Fibroblast of lung (primary cell): ENCODE results near the gene GBP2. TPM values are rescaled to one million over a fixed set of nuclear protein-coding genes. Genes with fewer than 3 reads are reported as not detected.

ENCODE experiments used
- DNase-seq, 2 donors: peaks; one replicate each; pipeline versions ENCODE4 v3.0.0 to v3.0.0-alpha.2; 2010; ENCODE audit warnings: low read depth in 2 of 2
- H2AFZ ChIP-seq: 2 replicates; pipeline ENCODE4 v1.5.1; 2012; ENCODE audit warnings: low read length, control low read depth, inconsistent platforms
- H3K27ac ChIP-seq: 2 replicates; pipeline ENCODE4 v1.5.1; 2011; ENCODE audit warnings: low read length, control low read depth; ENCODE audit not compliant: insufficient read depth
- H3K27me3 ChIP-seq: 2 replicates; pipeline ENCODE4 v1.5.1; 2011; ENCODE audit warnings: mild to moderate bottlenecking, low read length; ENCODE audit not compliant: control insufficient read depth, insufficient read depth
- H3K36me3 ChIP-seq: 2 replicates; pipeline ENCODE4 v1.5.1; 2011; ENCODE audit warnings: low read length; ENCODE audit not compliant: control insufficient read depth, insufficient read depth
- H3K4me1 ChIP-seq: 2 replicates; pipeline ENCODE4 v1.5.1; 2011; ENCODE audit warnings: low read length; ENCODE audit not compliant: control insufficient read depth, insufficient read depth; ENCODE audit errors: extremely low read depth
- H3K4me2 ChIP-seq: 2 replicates; pipeline ENCODE4 v1.5.1; 2011; ENCODE audit warnings: low read length, control low read depth; ENCODE audit not compliant: insufficient read depth; ENCODE audit errors: extremely low read depth
- H3K4me3 ChIP-seq, 4 experiments: fragments of 200-600 bp in 1 of 4; sonication (generic) in 1 of 4; replicated peaks in 1 of 4; 2 replicates each; pipeline ENCODE4 v1.5.1; 2011 to 2016; ENCODE audit warnings: low read length in 4 of 4, low read depth in 3 of 4, mild to moderate bottlenecking in 3 of 4, control low read depth in 2 of 4, inconsistent platforms in 1 of 4, mixed read lengths in 1 of 4; ENCODE audit not compliant: insufficient read depth in 1 of 4; ENCODE audit errors: control extremely low read depth in 1 of 4
- H3K79me2 ChIP-seq: 2 replicates; pipeline ENCODE4 v1.5.1; 2012; ENCODE audit warnings: mild to moderate bottlenecking, low read length, inconsistent platforms; ENCODE audit not compliant: control insufficient read depth, insufficient read depth
- H3K9ac ChIP-seq: 2 replicates; pipeline ENCODE4 v1.5.1; 2011; ENCODE audit warnings: mild to moderate bottlenecking, low read length, control low read depth; ENCODE audit not compliant: insufficient read depth
- H3K9me3 ChIP-seq: 2 replicates; pipeline ENCODE4 v1.5.1; 2012; ENCODE audit warnings: low read depth, low read length; ENCODE audit not compliant: control insufficient read depth, insufficient read depth
- H4K20me1 ChIP-seq: 2 replicates; pipeline ENCODE4 v1.5.1; 2011; ENCODE audit warnings: low read length; ENCODE audit not compliant: control insufficient read depth, insufficient read depth; ENCODE audit errors: extremely low read depth
- CTCF ChIP-seq, 2 donors: IDR thresholded peaks in 1 of 2; conservative IDR thresholded peaks in 1 of 2; 1 replicate in 1 of 2; 2 replicates in 1 of 2; pipeline ENCODE4 v1.5.1; 2011 to 2012; ENCODE audit warnings: low read length in 2 of 2, control low read depth in 1 of 2, inconsistent platforms in 1 of 2, low read depth in 1 of 2, mild to moderate bottlenecking in 1 of 2
- EZH2 ChIP-seq: IDR thresholded peaks from 2 replicates; pipeline ENCODE4 v1.5.1; 2012; ENCODE audit warnings: low read length, control low read depth, mild to moderate bottlenecking; ENCODE audit errors: missing control alignments
- polyA plus RNA-seq, 2 donors: library from polyadenylated mRNA; depleted of rRNA in 1 of 2; stranded (reverse) in 1 of 2; unstranded in 1 of 2; fragments of >200 nt; gene quantifications; 2 replicates each; pipeline ENCODE4 v1.2.1, GENCODE V29; 2011 to 2012; ENCODE audit warnings: missing spikeins in 1 of 2
- total RNA-seq: library from RNA; depleted of rRNA; stranded (reverse); fragments of >200 nt; gene quantifications from 2 replicates; pipeline ENCODE4 v1.2.1, GENCODE V29; 2014

Gene GBP2
- total and polyA plus RNA-seq, 2 donors (not counting 1 experiment from before 2014, with no cell fraction given), result 50.6 to 70.7 TPM

GRCh38 chr1:89172468-89173143, 46.7 kb upstream of the GBP2 start:
- Histone ChIP-seq H3K9me3 (no peaks in the 10 kb centered on the region), H2AFZ (no peak overlapping the region)

DNA sequence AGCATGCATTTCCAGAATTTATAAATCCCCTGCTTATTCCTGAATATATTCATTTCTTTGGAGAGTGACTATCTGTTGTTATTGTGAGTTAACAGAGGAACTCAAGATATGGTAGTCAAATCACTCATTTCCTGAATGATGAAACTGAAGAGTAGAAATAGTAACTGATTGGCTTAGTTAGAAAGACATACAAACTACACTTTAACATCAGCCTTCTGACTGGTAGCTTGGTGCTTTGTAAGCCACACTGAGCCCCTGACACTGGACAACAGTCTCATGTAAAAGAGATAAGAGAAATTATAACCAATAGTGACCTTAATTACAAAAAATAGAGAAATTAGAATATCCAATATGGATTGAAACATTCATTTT, 45.1 kb upstream of the GBP2 start:
- Histone ChIP-seq H3K9ac (no peak overlapping the region), H3K4me1 (no peaks in the 10 kb centered on the region), H4K20me1 (no peaks in the 10 kb centered on the region), H3K9me3 (no peaks in the 10 kb centered on the region), H3K27ac (no peak overlapping the region), H3K79me2 (no peaks in the 10 kb centered on the region), H2AFZ (no peak overlapping the region), H3K4me2 (no peak overlapping the region), H3K4me3 (no peak overlapping the region), H3K27me3 (no peaks in the 10 kb centered on the region), H3K36me3 (no peaks in the 10 kb centered on the region)
- no peak for TF ChIP-seq EZH2
- no peak for TF ChIP-seq CTCF (conservative IDR thresholded peaks at IDR 0.05 in 1 of 2, IDR thresholded peaks at IDR 0.05 in 1 of 2; ENCODE audit: low read depth in 1 of 2, low read length in 2 of 2)
- DNase-seq, result no peak

More at GRCh38 chr1:89172468-89173143, 46.7 kb upstream of the GBP2 start:
- Histone ChIP-seq H3K9ac (no peak overlapping the region), H4K20me1 (no peaks in the 10 kb centered on the region), H3K4me1 (no peaks in the 10 kb centered on the region), H3K36me3 (no peaks in the 10 kb centered on the region), H3K27me3 (no peaks in the 10 kb centered on the region), H3K4me2 (no peak overlapping the region), H3K4me3 (no peak overlapping the region), H3K79me2 (no peaks in the 10 kb centered on the region), H3K27ac (no peak overlapping the region)
- TF ChIP-seq EZH2, result no peak
- TF ChIP-seq CTCF (conservative IDR thresholded peaks at IDR 0.05 in 1 of 2, IDR thresholded peaks at IDR 0.05 in 1 of 2; ENCODE audit: low read depth in 1 of 2, low read length in 2 of 2), result no peak
- no peak for DNase-seq

DNA sequence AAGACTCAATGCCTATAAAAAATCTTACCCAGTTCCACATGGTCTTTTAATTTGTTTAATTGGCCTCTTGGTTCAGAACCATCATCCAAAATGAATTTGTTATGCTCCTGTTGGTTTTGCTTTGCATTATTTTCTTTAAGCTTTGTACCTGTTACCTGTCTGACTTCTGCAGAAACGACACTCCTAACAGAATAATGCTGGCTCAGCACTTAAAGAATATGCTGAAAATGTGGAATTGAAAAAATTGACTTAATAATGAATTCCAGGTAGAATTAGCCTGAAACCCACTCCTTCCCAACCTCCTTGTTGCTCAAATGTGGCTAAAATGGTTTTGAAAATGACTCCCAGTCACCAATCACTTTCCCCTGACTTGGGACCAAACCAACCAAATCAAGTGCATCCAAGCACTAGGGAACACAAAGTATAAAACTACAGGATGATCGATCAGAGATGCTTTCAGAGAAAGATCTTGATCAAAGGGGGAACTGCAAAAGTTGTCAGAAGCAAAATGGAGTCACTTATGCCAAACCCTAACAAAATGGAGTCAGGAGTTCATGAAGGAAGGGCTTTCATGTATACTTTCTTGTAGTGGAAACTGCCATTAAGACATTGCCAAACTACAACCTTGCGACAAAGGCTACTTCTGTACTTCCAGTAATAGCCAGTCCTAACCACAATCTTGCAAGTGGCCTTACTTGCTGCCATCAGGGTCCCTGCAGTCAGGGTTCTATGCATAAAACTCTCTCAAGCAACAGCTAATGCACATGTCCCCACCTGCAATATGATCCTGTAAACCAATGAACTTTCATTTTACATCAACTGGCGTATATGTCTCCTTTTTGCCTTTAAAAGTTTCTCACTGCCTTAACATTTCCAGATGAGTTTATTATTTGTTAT, 44.5 kb upstream of the GBP2 start:
- H3K9me3 ChIP-seq, result no peaks in the 10 kb centered on the region
- no peaks in the 10 kb centered on the region for H3K4me1 ChIP-seq
- H3K36me3 ChIP-seq, result no peaks in the 10 kb centered on the region
- no peak overlapping the region for H3K9ac ChIP-seq
- no peak overlapping the region for H3K4me3 ChIP-seq
- H2AFZ ChIP-seq, result no peak overlapping the region
- H3K27ac ChIP-seq, result no peak overlapping the region
- no peaks in the 10 kb centered on the region for H3K27me3 ChIP-seq
- no peaks in the 10 kb centered on the region for H3K79me2 ChIP-seq
- no peak for DNase-seq
- TF ChIP-seq CTCF (conservative IDR thresholded peaks at IDR 0.05 in 1 of 2, IDR thresholded peaks at IDR 0.05 in 1 of 2; ENCODE audit: low read depth in 1 of 2, low read length in 2 of 2) (no peak), EZH2 (no peak)
- H3K4me2 ChIP-seq, result no peak overlapping the region
- no peaks in the 10 kb centered on the region for H4K20me1 ChIP-seq
